KBM-7 (cell line): Measurements from ENCODE around the gene TMEM119.
"Not testable (repeated sequence)": the region's sequence is repeated elsewhere in the genome, so short reads cannot be mapped to it uniquely, and the experiment has no call there.

Experiments
- DNase-seq: peaks from one replicate; pipeline ENCODE4 v3.0.0-alpha.2; 2015
- in situ Hi-C: fragments of 300-500 bp; cut with MboI; formaldehyde crosslinking; loops from 2 replicates; pipeline ENCODE4 v1.14.3; 2020; ENCODE audit warnings: low sequenced_read_pairs, low pct_unique_long_range_greater_than_20kb, mixed read lengths

The TMEM119 gene

GRCh38 chr12:108560321-108560721 is 37.6 kb downstream of the TMEM119 start:
- in situ Hi-C loops, result no loop called here
- no peak for DNase-seq

GRCh38 chr12:108559748-108560147 is 38.1 kb downstream of the TMEM119 start:
- in situ Hi-C loops, result no loop called here
- DNase-seq, result no peak

GRCh38 chr12:108559007-108559655 is 38.8 kb downstream of the TMEM119 start:
- in situ Hi-C loops, result no loop called here

GRCh38 chr12:108555383-108555782 is 42.5 kb downstream of the TMEM119 start:
- DNase-seq, in situ Hi-C loops: not testable (repeated sequence)

More at GRCh38 chr12:108559007-108559655, 38.8 kb downstream of the TMEM119 start:
- DNase-seq, result no peak

GRCh38 chr12:108553799-108554198 is 44.1 kb downstream of the TMEM119 start:
- DNase-seq, result no peak
- in situ Hi-C loops, result no loop called here

GRCh38 chr12:108551535-108551934 is 46.3 kb downstream of the TMEM119 start:
- no peak for DNase-seq
- in situ Hi-C loops, result no loop called here

- in situ Hi-C loops, result no loop called here
- DNase-seq, result no peak
Observed at GRCh38 chr12:108548954-108549521, 48.8 kb downstream of the TMEM119 start.

- no peak for DNase-seq
- in situ Hi-C loops, result no loop called here
Observed at GRCh38 chr12:108547686-108548085, 50.2 kb downstream of the TMEM119 start.

GRCh38 chr12:108543652-108544051 is 54.2 kb downstream of the TMEM119 start:
- in situ Hi-C loops, result no loop called here
- DNase-seq, result no peak

- no peak for DNase-seq
- in situ Hi-C loops, result no loop called here
Observed at GRCh38 chr12:108542320-108542719, 55.6 kb downstream of the TMEM119 start.
